CD8-positive, alpha-beta memory T cell (primary cell): ENCODE data around the gene LRRN2. TPM values are rescaled to one million over a fixed set of nuclear protein-coding genes. Genes with fewer than 3 reads are reported as not detected.
A peak's percentile ranks its signal among the peaks of the same experiment; 100 is the strongest.

Source experiments
- CTCF ChIA-PET: fragments of 350-600 bp; sonication (Branson Sonifier 250); formaldehyde crosslinking; loops from one replicate; lab custom pipeline; 2021; ENCODE audit warnings: antibody characterized with exemption; lab: Charles Lee
- POLR2A ChIA-PET: fragments of 350-600 bp; sonication (Branson Sonifier 250); formaldehyde crosslinking; loops from one replicate; lab custom pipeline; 2021; ENCODE audit warnings: antibody characterized with exemption; lab: Charles Lee
- DNase-seq, 5 donors: peaks; one replicate each; pipeline versions ENCODE4 v3.0.0 to v3.0.0-alpha.2; 2020 to 2022; ENCODE audit warnings: mixed read lengths in 1 of 5
- H3K27ac ChIP-seq: one replicate; pipeline ENCODE4 v1.7.0; 2013; ENCODE audit warnings: low read depth, mild to moderate bottlenecking, low read length, moderate library complexity
- H3K27me3 ChIP-seq: 2 replicates; pipeline ENCODE4 v1.7.0; 2013; ENCODE audit warnings: low read length, mild to moderate bottlenecking; ENCODE audit not compliant: insufficient read depth, poor library complexity, severe bottlenecking
- H3K36me3 ChIP-seq: 2 replicates; pipeline ENCODE4 v1.7.0; 2013; ENCODE audit warnings: mild to moderate bottlenecking, low read length, moderate library complexity; ENCODE audit not compliant: insufficient read depth
- H3K4me1 ChIP-seq: 2 replicates; pipeline ENCODE4 v1.7.0; 2013; ENCODE audit warnings: mild to moderate bottlenecking, low read length, moderate library complexity; ENCODE audit not compliant: insufficient read depth
- H3K4me3 ChIP-seq: 2 replicates; pipeline ENCODE4 v1.7.0; 2013; ENCODE audit warnings: mild to moderate bottlenecking, low read length
- H3K9me3 ChIP-seq: 2 replicates; pipeline ENCODE4 v1.7.0; 2013; ENCODE audit warnings: mild to moderate bottlenecking, low read length
- H3K27ac Mint-ChIP-seq, 8 donors: one replicate each; pipeline ENCODE4 v1.8.0; 2020 to 2021; ENCODE audit warnings: mixed read lengths in 8 of 8, mild to moderate bottlenecking in 6 of 8, inconsistent platforms in 3 of 8, moderate library complexity in 3 of 8
- H3K27me3 Mint-ChIP-seq, 2 donors: one replicate each; pipeline ENCODE4 v1.8.0; 2020 to 2021; ENCODE audit warnings: mixed read lengths in 2 of 2, mild to moderate bottlenecking in 1 of 2, moderate library complexity in 1 of 2
- H3K36me3 Mint-ChIP-seq, 3 donors: one replicate each; pipeline ENCODE4 v1.8.0; 2020 to 2021; ENCODE audit warnings: mixed read lengths in 3 of 3, inconsistent platforms in 1 of 3, mild to moderate bottlenecking in 1 of 3
- H3K4me1 Mint-ChIP-seq, 3 donors: one replicate each; pipeline ENCODE4 v1.8.0; 2020 to 2021; ENCODE audit warnings: mixed read lengths in 3 of 3, inconsistent platforms in 1 of 3, mild to moderate bottlenecking in 1 of 3
- H3K4me3 Mint-ChIP-seq, 7 donors: one replicate each; pipeline ENCODE4 v1.8.0; 2020 to 2021; ENCODE audit warnings: mixed read lengths in 7 of 7, mild to moderate bottlenecking in 6 of 7, moderate library complexity in 4 of 7, inconsistent platforms in 2 of 7
- H3K9me3 Mint-ChIP-seq, 5 donors: one replicate each; pipeline ENCODE4 v1.8.0; 2020 to 2022; ENCODE audit warnings: mixed read lengths in 5 of 5, mild to moderate bottlenecking in 3 of 5, moderate library complexity in 2 of 5, inconsistent platforms in 1 of 5
- polyA plus RNA-seq: library from polyadenylated mRNA; unstranded; fragments of 300-500 nt; fragmentation: Illumina TruSeq; gene quantifications from one replicate; pipeline ENCODE4 v1.2.3, GENCODE V29; 2021
- total RNA-seq, 2 experiments: library from RNA; stranded (reverse); gene quantifications; one replicate each; pipeline ENCODE4 v1.2.3, GENCODE V29; 2021

LRRN2 gene
- total and polyA plus RNA-seq, 3 experiments from 2014 or later = not detected

- Mint-ChIP-seq H3K27me3 (peaks cover 0 to 2% of the 10 kb centered on the region in 2 donors), H3K4me1 (peaks cover 11 to 25% (median 21%) of the 10 kb centered on the region in 3 donors), H3K9me3 (no peaks in the 10 kb centered on the region), H3K4me3 (peak overlapping the region; percentile 59 to 85 (median 81)), H3K36me3 (peaks cover 0 to 38% (median 7%) of the 10 kb centered on the region in 3 donors), H3K27ac (peak overlapping the region; percentile 22 to 94 (median 88))
- ChIA-PET CTCF (interaction anchor here (2.2 kb wide), 1 partner anchor 13 kb away, joined by 7 read pairs; no protein-coding TSS in a partner anchor), POLR2A (no interaction called here)
- Histone ChIP-seq H3K4me3 (peak overlapping the region; percentile 52), H3K9me3 (no peaks in the 10 kb centered on the region), H3K27me3 (no peaks in the 10 kb centered on the region), H3K4me1 (peaks cover 25% of the 10 kb centered on the region), H3K36me3 (no peaks in the 10 kb centered on the region), H3K27ac (no peak overlapping the region)
- no peak for DNase-seq
Measured at GRCh38 chr1:204578867-204579664, 106.5 kb downstream of the LRRN2 start.

- Mint-ChIP-seq H3K4me1 (peaks cover 11 to 25% (median 21%) of the 10 kb centered on the region in 3 donors), H3K9me3 (no peaks in the 10 kb centered on the region), H3K27me3 (peaks cover 0 to 2% of the 10 kb centered on the region in 2 donors), H3K27ac (peak overlapping the region in 7 of 8 donors; percentile 10 to 91 (median 65)), H3K4me3 (peak overlapping the region in 2 of 7 donors; percentile 83), H3K36me3 (peaks cover 0 to 49% (median 8%) of the 10 kb centered on the region in 3 donors)
- Histone ChIP-seq H3K36me3 (peaks cover 6% of the 10 kb centered on the region), H3K4me1 (peaks cover 25% of the 10 kb centered on the region), H3K27me3 (no peaks in the 10 kb centered on the region), H3K27ac (no peak overlapping the region), H3K9me3 (no peaks in the 10 kb centered on the region), H3K4me3 (no peak overlapping the region)
- POLR2A ChIA-PET = no interaction called here
- no peak for DNase-seq
- CTCF ChIA-PET = interaction anchor here (2.2 kb wide), 1 partner anchor 12 kb away, joined by 7 read pairs; no protein-coding TSS in a partner anchor
Measured at GRCh38 chr1:204577794-204578478, 107.6 kb downstream of the LRRN2 start.

DNA sequence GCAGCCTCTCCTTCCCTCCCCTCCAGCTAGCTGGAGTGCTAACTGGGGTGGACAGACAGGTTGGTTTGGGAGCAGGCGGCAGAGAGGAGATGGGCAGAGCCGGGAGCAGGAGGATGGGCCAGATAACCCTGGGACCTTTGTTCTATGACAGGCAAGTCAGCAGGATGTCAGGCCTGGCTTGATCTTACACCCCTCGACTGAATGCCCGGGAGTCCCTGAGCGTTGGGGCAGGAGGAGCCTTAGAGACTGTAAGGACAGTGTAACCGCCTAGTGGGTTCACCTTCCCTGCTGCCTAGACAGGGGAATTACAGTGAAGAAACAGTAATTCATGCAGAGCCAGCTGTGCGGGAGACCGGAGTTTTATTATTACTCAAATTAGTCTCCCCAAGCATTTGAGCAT is 109.1 kb downstream of the LRRN2 start:
- Mint-ChIP-seq H3K27me3 (peaks cover 0 to 2% of the 10 kb centered on the region in 2 donors), H3K4me3 (no peak overlapping the region), H3K27ac (peak overlapping the region in 1 of 8 donors; percentile 47), H3K9me3 (no peaks in the 10 kb centered on the region), H3K36me3 (peaks cover 0 to 46% (median 12%) of the 10 kb centered on the region in 3 donors), H3K4me1 (peaks cover 11 to 25% (median 21%) of the 10 kb centered on the region in 3 donors)
- Histone ChIP-seq H3K4me1 (peaks cover 25% of the 10 kb centered on the region), H3K36me3 (peaks cover 8% of the 10 kb centered on the region), H3K27ac (no peak overlapping the region), H3K4me3 (no peak overlapping the region), H3K27me3 (no peaks in the 10 kb centered on the region), H3K9me3 (no peaks in the 10 kb centered on the region)
- ChIA-PET POLR2A (no interaction called here), CTCF (interaction anchor here (2.2 kb wide), 1 partner anchor 11 kb away, joined by 7 read pairs; no protein-coding TSS in a partner anchor)
- DNase-seq = no peak

DNA sequence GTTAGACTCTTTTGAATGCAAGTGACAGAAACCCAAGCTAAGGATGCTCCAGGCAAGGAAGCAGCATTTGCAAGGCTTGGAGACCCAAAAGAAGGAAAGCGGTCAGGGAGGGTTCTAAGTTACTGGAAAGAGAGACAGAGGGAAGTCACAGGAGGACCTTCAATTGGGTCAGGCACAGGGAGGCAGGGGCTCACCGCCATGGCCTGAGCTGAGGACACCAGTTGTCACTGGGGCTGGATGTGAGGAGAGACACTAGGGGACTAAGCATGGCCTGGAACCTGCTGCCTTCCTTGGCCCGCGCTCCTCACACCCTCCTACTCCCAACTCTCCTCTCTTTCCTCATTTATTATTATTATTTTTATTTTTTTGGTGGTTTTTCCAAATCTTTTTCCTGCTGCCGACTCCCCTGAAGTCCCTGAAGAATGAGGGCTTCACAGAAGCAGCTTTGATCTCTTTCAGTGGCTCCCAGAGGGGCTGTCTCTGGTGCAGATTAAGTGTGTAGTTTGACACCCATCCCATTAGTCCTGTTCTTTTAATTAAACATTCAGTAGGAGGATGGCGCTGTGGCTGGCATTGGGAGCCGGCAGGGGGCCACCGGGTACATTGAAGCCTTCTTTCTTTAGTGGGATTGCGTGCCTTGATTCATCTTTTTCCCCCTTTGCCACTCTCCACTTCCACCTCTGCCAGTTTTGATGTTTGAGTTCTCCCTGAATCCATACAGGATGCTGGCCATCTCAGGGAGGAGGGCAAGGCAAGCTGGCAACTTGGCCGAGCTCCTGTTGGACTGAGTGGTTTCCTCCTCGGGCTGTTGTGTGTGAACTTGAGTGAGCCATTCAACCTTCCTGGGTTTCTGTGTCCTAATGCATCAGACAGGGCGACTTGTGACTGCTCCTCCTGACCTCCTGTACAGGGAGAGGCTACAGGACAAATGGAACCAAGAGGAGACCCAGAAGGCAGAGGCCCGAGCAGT is 110.0 kb downstream of the LRRN2 start:
- Mint-ChIP-seq H3K27me3 (peaks cover 0 to 2% of the 10 kb centered on the region in 2 donors), H3K4me3 (no peak overlapping the region), H3K36me3 (peaks cover 0 to 51% (median 16%) of the 10 kb centered on the region in 3 donors), H3K4me1 (peaks cover 11 to 25% (median 21%) of the 10 kb centered on the region in 3 donors), H3K27ac (peak overlapping the region in 2 of 8 donors; percentile 30 to 69), H3K9me3 (no peaks in the 10 kb centered on the region)
- no peak overlapping the region for H3K27ac ChIP-seq
- H3K36me3 ChIP-seq = peaks cover 13% of the 10 kb centered on the region
- ChIA-PET POLR2A (no interaction called here), CTCF (interaction anchor here (1.5 to 2.5 kb wide), 2 partner anchors 10 to 13 kb away, joined by 3 to 10 read pairs; no protein-coding TSS in a partner anchor)
- H3K27me3 ChIP-seq = no peaks in the 10 kb centered on the region
- H3K9me3 ChIP-seq = no peaks in the 10 kb centered on the region
- no peak overlapping the region for H3K4me3 ChIP-seq
- no peak for DNase-seq
- H3K4me1 ChIP-seq = peaks cover 22% of the 10 kb centered on the region

DNA sequence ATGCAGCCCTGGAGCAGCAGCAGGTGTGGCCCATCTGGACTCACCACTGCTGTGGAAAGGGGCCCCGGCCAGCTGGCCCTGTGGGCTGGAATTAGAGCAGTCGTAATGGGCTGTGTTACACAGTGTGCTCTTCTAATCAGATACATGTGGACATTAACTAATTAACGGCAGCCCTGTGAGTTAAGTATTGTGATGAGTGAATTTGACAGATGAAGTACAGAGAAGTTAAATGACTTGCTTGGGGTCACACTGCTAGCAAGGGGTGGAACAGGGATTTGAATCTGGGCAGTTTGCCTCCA is 110.7 kb downstream of the LRRN2 start:
- no peak overlapping the region for H3K4me3 ChIP-seq
- H3K36me3 ChIP-seq = peaks cover 13% of the 10 kb centered on the region
- peaks cover 15% of the 10 kb centered on the region for H3K4me1 ChIP-seq
- ChIA-PET CTCF (interaction anchor here (1.5 to 2.5 kb wide), 2 partner anchors 9 to 12 kb away, joined by 3 to 10 read pairs; no protein-coding TSS in a partner anchor), POLR2A (no interaction called here)
- H3K9me3 Mint-ChIP-seq = no peaks in the 10 kb centered on the region
- H3K27ac Mint-ChIP-seq = peak overlapping the region in 3 of 8 donors; percentile 9 to 63 (median 15)
- DNase-seq = no peak
- no peaks in the 10 kb centered on the region for H3K9me3 ChIP-seq
- no peak overlapping the region for H3K27ac ChIP-seq
- peaks cover 0 to 2% of the 10 kb centered on the region in 2 donors for H3K27me3 Mint-ChIP-seq
- H3K36me3 Mint-ChIP-seq = peaks cover 0 to 52% (median 15%) of the 10 kb centered on the region in 3 donors
- no peaks in the 10 kb centered on the region for H3K27me3 ChIP-seq
- H3K4me1 Mint-ChIP-seq = peaks cover 7 to 19% (median 15%) of the 10 kb centered on the region in 3 donors
- no peak overlapping the region for H3K4me3 Mint-ChIP-seq

GRCh38 chr1:204574016-204574864 is 111.3 kb downstream of the LRRN2 start:
- DNase-seq = no peak
- Mint-ChIP-seq H3K36me3 (peaks cover 0 to 54% (median 14%) of the 10 kb centered on the region in 3 donors), H3K4me1 (peaks cover 7 to 14% (median 10%) of the 10 kb centered on the region in 3 donors), H3K4me3 (no peak overlapping the region), H3K27me3 (peaks cover 0 to 2% of the 10 kb centered on the region in 2 donors), H3K9me3 (no peaks in the 10 kb centered on the region), H3K27ac (peak overlapping the region in 1 of 8 donors; percentile 7)
- POLR2A ChIA-PET = no interaction called here
- Histone ChIP-seq H3K4me1 (peaks cover 10% of the 10 kb centered on the region), H3K9me3 (no peaks in the 10 kb centered on the region), H3K4me3 (no peak overlapping the region), H3K36me3 (peaks cover 13% of the 10 kb centered on the region), H3K27ac (no peak overlapping the region), H3K27me3 (no peaks in the 10 kb centered on the region)
- CTCF ChIA-PET = interaction anchor here (1.0 to 2.5 kb wide), 3 partner anchors 9 to 232 kb away, joined by 3 to 10 read pairs (median 3); no protein-coding TSS in a partner anchor
